ENCODE data around the gene NTRK2.

Gene NTRK2

DNA sequence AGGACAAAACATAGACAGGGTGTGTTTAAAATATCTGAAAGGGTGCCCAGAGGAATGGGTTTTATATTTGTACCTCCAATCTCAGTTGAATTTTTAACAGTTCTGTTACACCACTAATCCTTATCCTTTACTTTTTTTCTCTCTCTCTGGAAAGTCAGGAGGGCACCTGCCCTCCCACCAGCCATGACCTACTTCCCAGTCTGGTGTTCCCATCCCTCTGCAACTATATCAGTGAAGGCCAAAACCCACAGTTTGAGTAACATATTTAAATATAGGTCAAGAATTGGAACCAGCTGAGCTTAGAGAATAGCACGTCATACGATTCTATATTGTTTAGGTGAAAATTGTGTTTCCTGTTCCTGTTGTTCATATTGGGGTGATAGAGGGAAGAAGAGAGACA is 229.8 kb downstream of the NTRK2 start:
- no peak for TF ChIP-seq SIN3A (IDR thresholded peaks at IDR 0.05; ENCODE audit: borderline replicate concordance, insufficient read depth, low read length)
- TF ChIP-seq, protein P1, sequence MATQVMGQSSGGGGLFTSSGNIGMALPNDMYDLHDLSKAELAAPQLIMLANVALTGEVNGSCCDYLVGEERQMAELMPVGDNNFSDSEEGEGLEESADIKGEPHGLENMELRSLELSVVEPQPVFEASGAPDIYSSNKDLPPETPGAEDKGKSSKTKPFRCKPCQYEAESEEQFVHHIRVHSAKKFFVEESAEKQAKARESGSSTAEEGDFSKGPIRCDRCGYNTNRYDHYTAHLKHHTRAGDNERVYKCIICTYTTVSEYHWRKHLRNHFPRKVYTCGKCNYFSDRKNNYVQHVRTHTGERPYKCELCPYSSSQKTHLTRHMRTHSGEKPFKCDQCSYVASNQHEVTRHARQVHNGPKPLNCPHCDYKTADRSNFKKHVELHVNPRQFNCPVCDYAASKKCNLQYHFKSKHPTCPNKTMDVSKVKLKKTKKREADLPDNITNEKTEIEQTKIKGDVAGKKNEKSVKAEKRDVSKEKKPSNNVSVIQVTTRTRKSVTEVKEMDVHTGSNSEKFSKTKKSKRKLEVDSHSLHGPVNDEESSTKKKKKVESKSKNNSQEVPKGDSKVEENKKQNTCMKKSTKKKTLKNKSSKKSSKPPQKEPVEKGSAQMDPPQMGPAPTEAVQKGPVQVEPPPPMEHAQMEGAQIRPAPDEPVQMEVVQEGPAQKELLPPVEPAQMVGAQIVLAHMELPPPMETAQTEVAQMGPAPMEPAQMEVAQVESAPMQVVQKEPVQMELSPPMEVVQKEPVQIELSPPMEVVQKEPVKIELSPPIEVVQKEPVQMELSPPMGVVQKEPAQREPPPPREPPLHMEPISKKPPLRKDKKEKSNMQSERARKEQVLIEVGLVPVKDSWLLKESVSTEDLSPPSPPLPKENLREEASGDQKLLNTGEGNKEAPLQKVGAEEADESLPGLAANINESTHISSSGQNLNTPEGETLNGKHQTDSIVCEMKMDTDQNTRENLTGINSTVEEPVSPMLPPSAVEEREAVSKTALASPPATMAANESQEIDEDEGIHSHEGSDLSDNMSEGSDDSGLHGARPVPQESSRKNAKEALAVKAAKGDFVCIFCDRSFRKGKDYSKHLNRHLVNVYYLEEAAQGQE (IDR thresholded peaks at IDR 0.05; ENCODE audit: insufficient read depth in 1 of 2, low read depth in 2 of 2, low read length in 2 of 2): no peak
- no peak for TF ChIP-seq FOXP2 (optimal IDR thresholded peaks at IDR 0.05; ENCODE audit: borderline replicate concordance, extremely low read depth, extremely low read length, insufficient read depth)
- no peak for TF ChIP-seq TAF1 (IDR thresholded peaks at IDR 0.05; ENCODE audit: borderline replicate concordance, insufficient read depth, low read length)
- TF ChIP-seq POLR2AphosphoS5 (IDR thresholded peaks at IDR 0.05; ENCODE audit: low read depth, low read length): no peak

DNA sequence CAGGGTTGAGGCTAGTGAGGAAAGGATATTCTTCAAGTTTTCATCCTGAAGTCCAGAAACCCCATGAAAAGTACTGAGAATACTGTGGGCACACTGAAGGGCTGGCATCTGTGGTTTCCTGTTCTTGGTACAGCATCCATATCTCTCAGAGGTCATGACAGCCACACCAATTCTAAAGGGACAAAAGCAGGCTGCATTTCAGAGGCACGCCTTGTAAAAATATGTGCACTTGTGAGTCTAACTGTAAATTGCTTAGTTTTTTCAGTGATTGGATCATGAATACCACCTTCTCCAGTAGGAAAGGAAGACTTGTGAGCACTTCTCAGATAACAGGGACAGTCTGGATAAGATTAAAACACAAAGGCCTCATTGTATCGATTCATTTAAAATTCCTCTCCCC is 230.9 kb downstream of the NTRK2 start:
- TF ChIP-seq FOXP2 (optimal IDR thresholded peaks at IDR 0.05; ENCODE audit: borderline replicate concordance, extremely low read depth, extremely low read length, insufficient read depth) (no peak), TAF1 (IDR thresholded peaks at IDR 0.05; ENCODE audit: borderline replicate concordance, insufficient read depth, low read length) (no peak), POLR2AphosphoS5 (IDR thresholded peaks at IDR 0.05; ENCODE audit: low read depth, low read length) (no peak)

DNA sequence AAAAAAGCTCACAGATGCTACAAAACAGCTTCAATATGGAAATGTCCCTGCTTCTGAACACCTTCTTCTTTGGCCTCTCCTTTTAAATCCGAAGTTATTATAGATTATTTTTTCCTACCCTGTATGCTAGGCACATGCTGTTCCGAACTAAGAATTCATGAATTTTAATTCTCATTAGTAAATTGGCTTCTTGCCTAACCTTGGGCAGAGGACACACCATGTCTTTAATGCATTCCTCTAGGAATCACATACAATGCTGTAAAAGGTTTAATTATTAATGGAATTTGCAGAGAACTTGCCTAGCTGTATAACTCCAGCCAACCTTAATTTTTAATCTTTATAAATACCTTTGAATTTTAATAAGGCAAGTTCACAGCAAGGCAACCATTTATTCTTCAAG is 234.4 kb downstream of the NTRK2 start:
- TF ChIP-seq POLR2AphosphoS5 (IDR thresholded peaks at IDR 0.05; ENCODE audit: low read depth, low read length) (no peak), SIN3A (IDR thresholded peaks at IDR 0.05; ENCODE audit: borderline replicate concordance, insufficient read depth, low read length) (no peak), TAF1 (IDR thresholded peaks at IDR 0.05; ENCODE audit: borderline replicate concordance, insufficient read depth, low read length) (no peak), FOXP2 (optimal IDR thresholded peaks at IDR 0.05; ENCODE audit: borderline replicate concordance, extremely low read depth, extremely low read length, insufficient read depth) (no peak)
- TF ChIP-seq, protein P1 (IDR thresholded peaks at IDR 0.05; ENCODE audit: insufficient read depth in 1 of 2, low read depth in 2 of 2, low read length in 2 of 2): no peak

DNA sequence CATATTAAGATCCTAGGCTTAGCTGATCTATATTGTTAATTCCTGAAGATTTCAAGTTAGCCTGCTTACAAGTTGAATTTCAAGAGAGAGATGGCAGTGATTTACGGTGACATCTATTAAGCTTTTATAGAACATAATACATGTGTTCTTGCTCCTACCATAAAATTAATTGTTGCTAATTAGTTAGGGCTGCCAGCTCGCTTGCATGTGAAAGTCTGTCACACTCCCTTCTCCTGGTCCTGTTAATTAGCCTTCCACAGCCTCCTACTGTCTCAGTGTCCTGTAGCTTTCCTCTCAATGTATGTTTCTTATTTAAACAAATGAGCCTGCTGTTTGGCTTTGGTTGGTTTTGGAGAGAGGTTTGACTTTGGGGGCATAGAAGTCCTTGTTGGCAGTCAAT is 247.2 kb downstream of the NTRK2 start:
- no peak for TF ChIP-seq TAF1 (IDR thresholded peaks at IDR 0.05; ENCODE audit: borderline replicate concordance, insufficient read depth, low read length)
- TF ChIP-seq SIN3A (IDR thresholded peaks at IDR 0.05; ENCODE audit: borderline replicate concordance, insufficient read depth, low read length): no peak
- no peak for TF ChIP-seq POLR2AphosphoS5 (IDR thresholded peaks at IDR 0.05; ENCODE audit: low read depth, low read length)
- TF ChIP-seq, protein P1 (IDR thresholded peaks at IDR 0.05; ENCODE audit: insufficient read depth in 1 of 2, low read depth in 2 of 2, low read length in 2 of 2): no peak
- no peak for TF ChIP-seq FOXP2 (optimal IDR thresholded peaks at IDR 0.05; ENCODE audit: borderline replicate concordance, extremely low read depth, extremely low read length, insufficient read depth)

DNA sequence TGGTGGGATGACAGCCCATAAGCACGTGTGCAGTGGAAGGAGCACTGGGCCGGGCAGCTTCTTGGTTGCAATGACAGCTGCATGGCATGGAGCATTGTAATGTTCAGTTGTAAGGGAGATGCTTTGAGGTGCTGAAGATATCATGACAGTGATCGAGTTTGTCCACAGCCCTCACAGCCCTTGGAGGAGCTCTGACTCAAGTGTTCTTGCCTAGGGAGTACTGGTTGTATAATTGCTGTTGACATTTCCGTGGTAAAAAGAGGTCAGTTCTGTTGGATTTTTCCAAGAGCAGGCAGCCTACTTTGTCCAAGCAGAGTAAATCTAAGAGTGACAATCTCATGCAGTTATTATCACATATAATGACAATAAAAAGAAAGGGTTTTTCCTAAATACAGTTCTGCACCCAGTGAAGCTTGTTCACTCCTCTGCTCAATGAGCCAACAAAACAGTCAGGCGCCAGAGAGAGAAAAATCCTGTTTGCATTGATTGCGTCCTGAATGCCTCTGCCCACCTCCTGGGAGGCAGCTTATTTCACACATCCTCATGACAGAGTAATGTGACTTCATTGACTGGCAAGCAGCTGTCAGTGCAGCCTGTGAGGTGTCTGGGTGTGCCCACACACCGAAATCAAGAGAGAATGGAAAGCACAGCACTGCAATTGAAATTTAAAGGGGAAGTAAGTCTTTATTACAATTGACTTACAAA is 248.0 kb downstream of the NTRK2 start:
- TF ChIP-seq TAF1 (IDR thresholded peaks at IDR 0.05; ENCODE audit: borderline replicate concordance, insufficient read depth, low read length): no peak
- TF ChIP-seq FOXP2 (optimal IDR thresholded peaks at IDR 0.05; ENCODE audit: borderline replicate concordance, extremely low read depth, extremely low read length, insufficient read depth): no peak
- TF ChIP-seq SIN3A (IDR thresholded peaks at IDR 0.05; ENCODE audit: borderline replicate concordance, insufficient read depth, low read length): no peak
- TF ChIP-seq, protein P1 (IDR thresholded peaks at IDR 0.05; ENCODE audit: insufficient read depth in 1 of 2, low read depth in 2 of 2, low read length in 2 of 2): no peak
- no peak for TF ChIP-seq POLR2AphosphoS5 (IDR thresholded peaks at IDR 0.05; ENCODE audit: low read depth, low read length)

Measured in PFSK-1 (cell line).